C4-2B (cell line): ENCODE measurements around the gene ZNF521.

ENCODE experiments used
- H3K27ac ChIP-seq: fragments of 450-650 bp; 2 replicates; pipeline ENCODE4 v1.5.1; 2017
- ZFX ChIP-seq: fragments of 450-650 bp; IDR thresholded peaks from 2 replicates; pipeline ENCODE4 v1.6.1; 2017
- TF ChIP-seq, protein P1 (sequence below): fragments of 450-650 bp; conservative IDR thresholded peaks from 2 replicates; pipeline ENCODE4 v1.5.1; 2017; ENCODE audit warnings: mild to moderate bottlenecking

ZNF521 gene

DNA sequence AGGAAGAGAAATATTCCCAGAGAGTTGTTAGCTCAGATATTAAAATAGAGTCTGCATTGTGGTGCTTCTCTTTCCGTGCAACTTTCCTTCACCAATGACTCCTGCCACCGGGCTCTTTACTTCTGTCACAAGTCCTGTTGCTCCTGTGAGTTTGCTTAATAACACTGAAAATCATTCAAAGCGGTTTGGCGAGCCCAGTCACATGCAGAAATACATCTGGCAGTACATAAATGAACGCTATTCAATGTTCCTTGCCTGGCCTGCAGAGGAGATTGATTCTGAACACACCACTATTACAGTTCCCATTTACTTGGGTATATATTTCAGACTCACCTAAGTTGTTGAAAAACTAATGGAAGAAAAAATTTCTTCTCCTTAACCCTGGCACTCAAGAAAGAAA, 276.6 kb downstream of the ZNF521 start:
- H3K27ac ChIP-seq, result no peak overlapping the region
- TF ChIP-seq, protein P1, sequence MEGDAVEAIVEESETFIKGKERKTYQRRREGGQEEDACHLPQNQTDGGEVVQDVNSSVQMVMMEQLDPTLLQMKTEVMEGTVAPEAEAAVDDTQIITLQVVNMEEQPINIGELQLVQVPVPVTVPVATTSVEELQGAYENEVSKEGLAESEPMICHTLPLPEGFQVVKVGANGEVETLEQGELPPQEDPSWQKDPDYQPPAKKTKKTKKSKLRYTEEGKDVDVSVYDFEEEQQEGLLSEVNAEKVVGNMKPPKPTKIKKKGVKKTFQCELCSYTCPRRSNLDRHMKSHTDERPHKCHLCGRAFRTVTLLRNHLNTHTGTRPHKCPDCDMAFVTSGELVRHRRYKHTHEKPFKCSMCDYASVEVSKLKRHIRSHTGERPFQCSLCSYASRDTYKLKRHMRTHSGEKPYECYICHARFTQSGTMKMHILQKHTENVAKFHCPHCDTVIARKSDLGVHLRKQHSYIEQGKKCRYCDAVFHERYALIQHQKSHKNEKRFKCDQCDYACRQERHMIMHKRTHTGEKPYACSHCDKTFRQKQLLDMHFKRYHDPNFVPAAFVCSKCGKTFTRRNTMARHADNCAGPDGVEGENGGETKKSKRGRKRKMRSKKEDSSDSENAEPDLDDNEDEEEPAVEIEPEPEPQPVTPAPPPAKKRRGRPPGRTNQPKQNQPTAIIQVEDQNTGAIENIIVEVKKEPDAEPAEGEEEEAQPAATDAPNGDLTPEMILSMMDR, result no peak
- TF ChIP-seq ZFX, result no peak

DNA sequence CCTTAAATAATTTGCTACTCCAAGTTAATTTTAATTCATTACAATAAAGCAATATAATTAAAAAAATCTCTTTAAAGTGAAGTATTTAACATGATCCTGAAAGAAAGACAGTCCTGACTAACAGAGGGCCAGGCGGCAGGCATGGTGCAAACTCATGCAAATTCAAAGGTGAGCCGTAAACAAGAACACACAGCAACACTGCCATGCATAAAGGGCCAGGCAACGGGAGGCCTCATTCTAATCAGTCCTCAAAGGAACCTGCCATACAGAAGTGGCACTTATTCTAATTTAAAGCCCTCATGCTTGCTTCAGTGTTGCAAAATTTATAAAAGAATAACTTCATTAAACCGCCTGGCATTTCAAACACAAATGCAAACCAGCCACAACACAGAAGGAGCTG, 277.0 kb downstream of the ZNF521 start:
- TF ChIP-seq ZFX, result no peak
- TF ChIP-seq, protein P1, result no peak
- H3K27ac ChIP-seq, result no peak overlapping the region

DNA sequence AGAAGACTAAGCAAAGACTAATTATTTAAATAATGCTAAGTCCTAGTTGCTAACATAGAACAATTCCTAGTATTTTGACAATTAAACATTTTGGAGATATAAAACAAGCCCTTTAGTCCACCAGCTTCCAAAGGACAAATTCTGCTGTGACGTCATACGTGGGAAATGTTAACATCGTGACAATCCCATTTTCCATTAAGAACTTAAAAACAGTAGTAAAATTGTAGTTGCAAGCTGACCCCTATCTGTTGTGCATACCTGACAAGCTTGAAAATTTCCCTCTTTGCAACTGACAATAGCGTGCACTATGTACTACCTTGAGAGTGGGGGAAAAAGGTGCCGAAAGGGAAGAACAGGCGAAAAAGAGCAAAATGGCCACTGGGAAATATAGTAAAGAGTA, 279.8 kb downstream of the ZNF521 start:
- no peak overlapping the region for H3K27ac ChIP-seq
- TF ChIP-seq, protein P1, result no peak
- no peak for TF ChIP-seq ZFX

DNA sequence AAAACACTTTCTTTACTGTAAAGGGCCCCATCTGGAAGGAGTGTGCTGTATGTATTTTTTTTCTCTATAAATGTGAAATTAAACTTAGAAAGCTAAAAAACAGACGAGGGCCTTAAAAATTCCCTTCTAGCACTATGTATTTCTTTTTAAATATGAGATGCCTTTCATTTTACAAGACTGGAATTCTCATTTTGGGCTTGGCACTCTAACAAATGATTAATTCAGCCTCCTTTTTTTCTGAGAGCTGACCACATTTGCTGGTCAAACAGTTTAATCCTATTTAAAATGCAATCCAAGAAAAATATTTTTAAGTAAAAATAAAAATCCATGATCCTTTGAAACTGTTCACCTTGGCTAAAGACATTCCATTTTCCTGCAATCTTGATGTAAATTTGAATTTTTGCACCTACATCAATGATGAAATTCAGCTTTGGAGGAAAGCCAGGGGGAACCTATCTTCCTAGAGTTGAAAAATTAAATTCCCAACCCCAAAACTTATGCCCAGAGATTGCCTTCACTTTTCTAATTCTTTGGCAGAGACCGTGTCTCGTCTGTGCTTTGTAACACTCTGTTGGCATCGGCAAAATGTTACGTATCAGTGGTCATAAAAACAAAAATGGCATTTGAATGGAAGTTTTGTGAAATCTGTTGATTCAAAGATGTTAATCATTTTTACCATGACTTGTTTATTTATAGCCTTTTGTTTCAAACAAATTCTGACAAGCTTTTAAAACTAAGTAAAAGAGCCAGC, 284.5 kb downstream of the ZNF521 start:
- no peak overlapping the region for H3K27ac ChIP-seq
- no peak for TF ChIP-seq ZFX
- TF ChIP-seq, protein P1, result no peak

DNA sequence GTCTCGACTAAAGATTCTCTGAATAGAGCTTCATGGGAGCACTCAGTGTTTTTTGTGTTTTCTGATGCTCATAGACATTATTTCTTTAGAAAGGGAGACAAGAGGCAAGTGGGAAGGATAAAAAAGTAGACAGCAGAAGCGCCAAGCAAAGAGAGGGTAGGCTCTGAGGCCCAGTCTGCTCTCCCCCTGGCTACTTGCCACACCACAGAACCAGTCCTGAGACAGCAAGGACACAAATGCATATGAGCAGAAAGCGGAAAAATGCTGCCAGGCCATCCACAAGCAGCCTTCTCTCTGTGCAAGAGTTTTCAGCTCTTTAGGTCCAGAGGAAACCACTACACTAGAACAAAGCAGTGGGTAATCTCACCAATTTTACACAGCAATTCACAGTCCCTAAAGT, 285.4 kb downstream of the ZNF521 start:
- H3K27ac ChIP-seq, result no peak overlapping the region
- TF ChIP-seq, protein P1, result no peak
- TF ChIP-seq ZFX, result no peak

DNA sequence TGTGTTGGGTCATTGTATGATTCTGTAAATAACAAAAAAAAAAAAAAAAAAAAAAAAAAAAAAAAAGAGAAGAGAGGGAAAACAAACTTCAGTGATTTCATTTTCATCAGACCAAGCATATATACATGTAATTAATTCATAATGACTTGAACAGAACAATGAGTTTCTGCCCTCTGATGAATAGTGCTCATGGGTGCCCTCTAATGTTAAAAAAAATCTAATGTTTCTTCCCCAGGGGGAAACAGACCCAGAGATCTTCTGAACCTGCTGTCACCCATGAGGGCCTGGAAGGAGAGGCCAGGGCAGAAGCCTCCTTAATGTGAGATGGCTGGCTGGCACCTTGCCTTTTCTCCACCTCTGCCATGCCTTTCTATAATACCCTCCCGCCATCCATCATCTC, 289.2 kb downstream of the ZNF521 start:
- TF ChIP-seq ZFX, result no peak
- TF ChIP-seq, protein P1, result peak; percentile 45
- no peak overlapping the region for H3K27ac ChIP-seq

DNA sequence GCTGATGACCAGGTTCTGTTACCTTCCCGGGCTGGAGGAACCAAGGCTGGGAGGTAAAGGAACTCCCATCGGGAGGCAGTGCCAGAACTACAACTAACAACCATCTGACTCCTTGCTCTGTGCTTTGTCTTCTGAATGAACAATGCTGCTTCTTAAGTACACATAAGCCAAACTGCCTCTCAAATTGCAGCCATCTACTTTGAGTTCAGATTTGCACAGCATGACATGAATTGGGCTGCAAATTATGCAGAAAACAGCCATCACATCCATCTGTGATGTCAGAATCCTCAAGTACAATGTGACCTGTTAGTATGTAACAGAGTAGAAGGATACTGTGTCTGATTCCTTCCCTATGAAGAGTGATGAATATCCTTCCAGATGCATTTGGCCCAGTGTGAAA, 290.6 kb downstream of the ZNF521 start:
- TF ChIP-seq ZFX, result no peak
- TF ChIP-seq, protein P1, result no peak
- H3K27ac ChIP-seq, result no peak overlapping the region
